Measurements from ENCODE around the gene PBXIP1. TPM values are rescaled to one million over a fixed set of nuclear protein-coding genes. Genes with fewer than 3 reads are reported as not detected.

The PBXIP1 gene
- total RNA-seq, 1 donor = 90.1 TPM

DNA sequence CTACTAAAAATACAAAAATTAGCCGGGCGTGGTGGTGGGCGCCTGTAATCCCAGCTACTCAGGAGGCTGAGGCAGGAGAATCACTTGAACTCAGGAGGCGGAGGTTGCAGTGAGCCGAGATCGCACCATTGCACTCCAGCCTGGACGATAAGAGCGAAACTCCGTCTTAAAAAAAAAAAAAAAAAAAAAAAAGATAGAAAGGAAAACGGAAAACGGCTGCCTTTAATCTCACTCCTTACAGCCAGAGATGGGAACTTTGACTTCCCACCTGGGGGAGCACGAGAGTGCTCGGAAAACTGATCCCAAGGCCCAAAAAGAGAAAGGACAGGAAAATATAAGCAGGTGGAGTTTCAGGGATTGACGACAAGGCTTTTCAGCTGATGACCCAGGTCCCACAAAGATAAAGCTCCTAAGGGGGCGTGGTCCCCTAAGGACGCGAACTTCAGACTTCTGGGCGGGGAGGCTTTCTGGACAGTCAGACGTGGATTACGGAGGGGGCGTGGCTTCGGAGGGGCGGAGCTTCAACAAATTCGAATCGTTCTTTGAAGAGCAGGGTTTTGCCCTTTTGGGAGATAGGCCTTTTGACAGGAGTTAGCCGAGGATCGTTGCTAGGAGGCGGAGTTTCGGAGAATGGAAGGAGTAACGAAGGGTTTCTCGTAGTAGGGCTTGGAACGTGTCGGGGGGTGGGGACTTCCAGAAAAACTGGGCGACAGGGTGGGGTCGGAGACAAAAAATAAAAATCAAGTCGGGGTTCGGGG is 17.6 kb upstream of the PBXIP1 start:
- Histone ChIP-seq H3K79me2 (ENCODE audit: insufficient read depth, low read length) (peaks cover 54% of the 10 kb centered on the region), H3K27me3 (ENCODE audit: insufficient read depth, low read length) (no peaks in the 10 kb centered on the region), H2AFZ (ENCODE audit: low read length) (no peak overlapping the region)

GRCh38 chr1:154972517-154973343 is 16.8 kb upstream of the PBXIP1 start:
- peak overlapping the region; percentile 99 for H3K4me2 ChIP-seq (ENCODE audit: insufficient read depth, low read length)
- no peak overlapping the region for H2AFZ ChIP-seq (ENCODE audit: low read length)
- no peaks in the 10 kb centered on the region for H3K9me3 ChIP-seq (ENCODE audit: low read depth, low read length)
- H3K79me2 ChIP-seq (ENCODE audit: insufficient read depth, low read length) = peaks cover 54% of the 10 kb centered on the region
- DNase-seq (ENCODE audit: insufficient read length, low spot score, missing footprints) = peak; percentile 84
- H3K27ac ChIP-seq (ENCODE audit: low read depth, low read length) = peak overlapping the region; percentile 97
- H3K4me3 ChIP-seq (ENCODE audit: insufficient read depth, low read length) = peak overlapping the region; percentile 79
- peaks cover 18% of the 10 kb centered on the region for H4K20me1 ChIP-seq (ENCODE audit: insufficient read depth, low read length)
- peaks cover 7% of the 10 kb centered on the region for H3K36me3 ChIP-seq (ENCODE audit: insufficient read depth, low read length)
- H3K4me1 ChIP-seq (ENCODE audit: insufficient read depth, low read length) = peaks cover 64% of the 10 kb centered on the region
- no peaks in the 10 kb centered on the region for H3K27me3 ChIP-seq (ENCODE audit: insufficient read depth, low read length)
- TF ChIP-seq, protein P1, sequence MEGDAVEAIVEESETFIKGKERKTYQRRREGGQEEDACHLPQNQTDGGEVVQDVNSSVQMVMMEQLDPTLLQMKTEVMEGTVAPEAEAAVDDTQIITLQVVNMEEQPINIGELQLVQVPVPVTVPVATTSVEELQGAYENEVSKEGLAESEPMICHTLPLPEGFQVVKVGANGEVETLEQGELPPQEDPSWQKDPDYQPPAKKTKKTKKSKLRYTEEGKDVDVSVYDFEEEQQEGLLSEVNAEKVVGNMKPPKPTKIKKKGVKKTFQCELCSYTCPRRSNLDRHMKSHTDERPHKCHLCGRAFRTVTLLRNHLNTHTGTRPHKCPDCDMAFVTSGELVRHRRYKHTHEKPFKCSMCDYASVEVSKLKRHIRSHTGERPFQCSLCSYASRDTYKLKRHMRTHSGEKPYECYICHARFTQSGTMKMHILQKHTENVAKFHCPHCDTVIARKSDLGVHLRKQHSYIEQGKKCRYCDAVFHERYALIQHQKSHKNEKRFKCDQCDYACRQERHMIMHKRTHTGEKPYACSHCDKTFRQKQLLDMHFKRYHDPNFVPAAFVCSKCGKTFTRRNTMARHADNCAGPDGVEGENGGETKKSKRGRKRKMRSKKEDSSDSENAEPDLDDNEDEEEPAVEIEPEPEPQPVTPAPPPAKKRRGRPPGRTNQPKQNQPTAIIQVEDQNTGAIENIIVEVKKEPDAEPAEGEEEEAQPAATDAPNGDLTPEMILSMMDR (IDR thresholded peaks at IDR 0.05; ENCODE audit: extremely low read depth, low read depth, low read length) = no peak

More for the DNA sequence above, 17.6 kb upstream of the PBXIP1 start:
- Histone ChIP-seq H3K4me3 (ENCODE audit: insufficient read depth, low read length) (peak overlapping the region; percentile 79), H3K4me2 (ENCODE audit: insufficient read depth, low read length) (peak overlapping the region; percentile 99), H4K20me1 (ENCODE audit: insufficient read depth, low read length) (peaks cover 11% of the 10 kb centered on the region), H3K4me1 (ENCODE audit: insufficient read depth, low read length) (peaks cover 56% of the 10 kb centered on the region), H3K36me3 (ENCODE audit: insufficient read depth, low read length) (peaks cover 8% of the 10 kb centered on the region), H3K9me3 (ENCODE audit: low read depth, low read length) (no peaks in the 10 kb centered on the region), H3K27ac (ENCODE audit: low read depth, low read length) (peak overlapping the region; percentile 97)
- TF ChIP-seq, protein P1 (IDR thresholded peaks at IDR 0.05; ENCODE audit: extremely low read depth, low read depth, low read length) = no peak
- peak; percentile 91 for DNase-seq (ENCODE audit: insufficient read length, low spot score, missing footprints)

GRCh38 chr1:154972213-154972516 is 16.3 kb upstream of the PBXIP1 start:
- TF ChIP-seq, protein P1 (IDR thresholded peaks at IDR 0.05; ENCODE audit: extremely low read depth, low read depth, low read length) = no peak
- peaks cover 54% of the 10 kb centered on the region for H3K79me2 ChIP-seq (ENCODE audit: insufficient read depth, low read length)
- H3K4me3 ChIP-seq (ENCODE audit: insufficient read depth, low read length) = peak overlapping the region; percentile 79
- no peak overlapping the region for H2AFZ ChIP-seq (ENCODE audit: low read length)
- H3K4me2 ChIP-seq (ENCODE audit: insufficient read depth, low read length) = peak overlapping the region; percentile 99
- DNase-seq (ENCODE audit: insufficient read length, low spot score, missing footprints) = no peak
- H4K20me1 ChIP-seq (ENCODE audit: insufficient read depth, low read length) = peaks cover 24% of the 10 kb centered on the region
- H3K27me3 ChIP-seq (ENCODE audit: insufficient read depth, low read length) = no peaks in the 10 kb centered on the region
- peaks cover 67% of the 10 kb centered on the region for H3K4me1 ChIP-seq (ENCODE audit: insufficient read depth, low read length)
- peaks cover 13% of the 10 kb centered on the region for H3K36me3 ChIP-seq (ENCODE audit: insufficient read depth, low read length)
- H3K9me3 ChIP-seq (ENCODE audit: low read depth, low read length) = no peaks in the 10 kb centered on the region
- peak overlapping the region; percentile 97 for H3K27ac ChIP-seq (ENCODE audit: low read depth, low read length)

All from osteoblast (primary cell).